Brain microvascular endothelial cell (primary cell): Measurements from ENCODE around the gene CASTOR1.

ENCODE experiments used
- DNase-seq: peaks from one replicate; pipeline ENCODE4 v3.0.0-alpha.2; 2020
- H3K27ac ChIP-seq: fragments of 250-450 bp; sonication (Bioruptor Pico); 2 replicates; pipeline ENCODE4 v1.5.1; 2020; ENCODE audit warnings: mild to moderate bottlenecking, moderate library complexity
- H3K27me3 ChIP-seq: fragments of 250-450 bp; sonication (Bioruptor Pico); replicated peaks from 2 replicates; pipeline ENCODE4 v1.5.1; 2020; ENCODE audit warnings: mild to moderate bottlenecking
- H3K36me3 ChIP-seq: fragments of 250-450 bp; sonication (Bioruptor Pico); replicated peaks from 2 replicates; pipeline ENCODE4 v1.5.1; 2020; ENCODE audit warnings: mild to moderate bottlenecking
- H3K4me3 ChIP-seq: 2 replicates; pipeline ENCODE4 v1.5.1; 2011; ENCODE audit warnings: low read depth, mild to moderate bottlenecking, control low read depth, low read length, moderate library complexity
- in situ Hi-C: cut with HindIII; loops from 2 replicates; pipeline ENCODE4 v1.10.0; 2017; ENCODE audit warnings: low sequenced_read_pairs, low pct_ligation_motif_present
- TF ChIP-seq, protein P1 (sequence below): IDR thresholded peaks from 2 replicates; pipeline ENCODE4 v1.5.1; 2011; ENCODE audit warnings: low read depth, mild to moderate bottlenecking, moderate library complexity, low read length, control low read depth, inconsistent platforms; ENCODE audit errors: missing control alignments

CASTOR1 gene

GRCh38 chr22:30277547-30278344, 11.6 kb downstream of the CASTOR1 start:
- Histone ChIP-seq H3K4me3 (no peak overlapping the region), H3K27me3 (no peaks in the 10 kb centered on the region), H3K27ac (peak overlapping the region; percentile 50), H3K36me3 (no peaks in the 10 kb centered on the region)
- DNase-seq: peak; percentile 49
- TF ChIP-seq, protein P1, sequence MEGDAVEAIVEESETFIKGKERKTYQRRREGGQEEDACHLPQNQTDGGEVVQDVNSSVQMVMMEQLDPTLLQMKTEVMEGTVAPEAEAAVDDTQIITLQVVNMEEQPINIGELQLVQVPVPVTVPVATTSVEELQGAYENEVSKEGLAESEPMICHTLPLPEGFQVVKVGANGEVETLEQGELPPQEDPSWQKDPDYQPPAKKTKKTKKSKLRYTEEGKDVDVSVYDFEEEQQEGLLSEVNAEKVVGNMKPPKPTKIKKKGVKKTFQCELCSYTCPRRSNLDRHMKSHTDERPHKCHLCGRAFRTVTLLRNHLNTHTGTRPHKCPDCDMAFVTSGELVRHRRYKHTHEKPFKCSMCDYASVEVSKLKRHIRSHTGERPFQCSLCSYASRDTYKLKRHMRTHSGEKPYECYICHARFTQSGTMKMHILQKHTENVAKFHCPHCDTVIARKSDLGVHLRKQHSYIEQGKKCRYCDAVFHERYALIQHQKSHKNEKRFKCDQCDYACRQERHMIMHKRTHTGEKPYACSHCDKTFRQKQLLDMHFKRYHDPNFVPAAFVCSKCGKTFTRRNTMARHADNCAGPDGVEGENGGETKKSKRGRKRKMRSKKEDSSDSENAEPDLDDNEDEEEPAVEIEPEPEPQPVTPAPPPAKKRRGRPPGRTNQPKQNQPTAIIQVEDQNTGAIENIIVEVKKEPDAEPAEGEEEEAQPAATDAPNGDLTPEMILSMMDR: no peak
- in situ Hi-C loops: no loop called here

DNA sequence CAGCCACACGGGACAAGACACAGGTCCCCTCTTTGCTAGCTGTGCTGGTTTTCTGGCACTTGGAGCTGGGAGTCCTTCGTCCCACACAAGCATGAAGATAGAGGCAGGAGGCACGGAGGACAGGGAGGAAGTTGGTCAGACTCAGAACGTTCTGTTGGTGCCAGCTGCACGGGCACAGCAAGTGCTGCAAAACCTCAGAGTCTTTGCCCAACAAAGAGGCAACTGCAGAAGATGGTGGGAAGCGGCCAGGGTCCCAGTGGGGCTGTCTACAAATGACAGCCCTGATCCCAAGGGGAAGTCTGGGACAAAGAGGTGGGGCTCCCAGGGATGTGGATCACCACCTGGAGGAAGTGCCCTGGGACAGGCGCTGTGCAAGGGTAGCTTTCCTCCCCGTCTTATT, 13.3 kb downstream of the CASTOR1 start:
- Histone ChIP-seq H3K4me3 (no peak overlapping the region), H3K36me3 (no peaks in the 10 kb centered on the region), H3K27ac (no peak overlapping the region), H3K27me3 (no peaks in the 10 kb centered on the region)
- DNase-seq: no peak
- in situ Hi-C loops: no loop called here
- TF ChIP-seq, protein P1: no peak

DNA sequence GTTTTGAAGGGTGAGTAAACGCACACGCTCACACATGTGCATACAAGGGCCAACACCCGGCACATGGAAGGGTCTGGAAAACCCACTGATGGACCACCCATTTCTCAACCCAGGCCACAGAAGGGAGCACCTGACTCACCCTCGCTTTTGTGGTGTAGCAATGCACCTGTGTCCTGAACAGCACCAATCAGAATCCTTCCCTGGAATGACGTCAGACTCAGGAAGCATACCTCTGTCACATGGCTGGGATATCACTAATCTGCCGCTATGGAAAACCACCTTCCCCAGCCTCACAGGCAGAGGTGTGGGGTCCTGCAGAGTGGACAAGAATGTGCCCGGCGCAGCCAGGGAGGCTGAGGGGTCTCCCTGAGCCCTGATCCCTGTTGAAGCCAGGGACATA, 13.7 kb downstream of the CASTOR1 start:
- H3K4me3 ChIP-seq: no peak overlapping the region
- in situ Hi-C loops: no loop called here
- H3K36me3 ChIP-seq: no peaks in the 10 kb centered on the region
- TF ChIP-seq, protein P1: no peak
- no peaks in the 10 kb centered on the region for H3K27me3 ChIP-seq
- DNase-seq: no peak
- H3K27ac ChIP-seq: no peak overlapping the region

DNA sequence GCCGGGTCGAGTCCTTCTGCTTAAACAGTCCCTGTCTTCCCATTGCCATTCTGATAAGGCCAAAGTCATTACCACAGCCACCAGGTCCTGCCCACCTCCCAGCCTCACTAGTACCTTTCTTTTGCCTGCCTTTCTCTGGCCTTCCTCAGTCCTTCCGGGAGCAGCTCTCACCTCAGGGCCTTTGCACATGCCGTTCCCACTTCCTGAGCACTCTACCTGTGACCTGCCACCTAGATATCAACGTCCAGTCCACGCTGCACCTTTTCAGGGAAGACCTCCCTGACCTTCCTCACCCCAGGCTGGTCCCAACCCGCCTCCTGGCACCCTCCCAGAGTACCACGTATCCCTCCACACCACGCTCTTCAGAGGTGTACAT, 14.9 kb downstream of the CASTOR1 start:
- H3K4me3 ChIP-seq: no peak overlapping the region
- no peaks in the 10 kb centered on the region for H3K36me3 ChIP-seq
- H3K27me3 ChIP-seq: no peaks in the 10 kb centered on the region
- H3K27ac ChIP-seq: no peak overlapping the region
- in situ Hi-C loops: no loop called here
- TF ChIP-seq, protein P1: no peak
- no peak for DNase-seq

DNA sequence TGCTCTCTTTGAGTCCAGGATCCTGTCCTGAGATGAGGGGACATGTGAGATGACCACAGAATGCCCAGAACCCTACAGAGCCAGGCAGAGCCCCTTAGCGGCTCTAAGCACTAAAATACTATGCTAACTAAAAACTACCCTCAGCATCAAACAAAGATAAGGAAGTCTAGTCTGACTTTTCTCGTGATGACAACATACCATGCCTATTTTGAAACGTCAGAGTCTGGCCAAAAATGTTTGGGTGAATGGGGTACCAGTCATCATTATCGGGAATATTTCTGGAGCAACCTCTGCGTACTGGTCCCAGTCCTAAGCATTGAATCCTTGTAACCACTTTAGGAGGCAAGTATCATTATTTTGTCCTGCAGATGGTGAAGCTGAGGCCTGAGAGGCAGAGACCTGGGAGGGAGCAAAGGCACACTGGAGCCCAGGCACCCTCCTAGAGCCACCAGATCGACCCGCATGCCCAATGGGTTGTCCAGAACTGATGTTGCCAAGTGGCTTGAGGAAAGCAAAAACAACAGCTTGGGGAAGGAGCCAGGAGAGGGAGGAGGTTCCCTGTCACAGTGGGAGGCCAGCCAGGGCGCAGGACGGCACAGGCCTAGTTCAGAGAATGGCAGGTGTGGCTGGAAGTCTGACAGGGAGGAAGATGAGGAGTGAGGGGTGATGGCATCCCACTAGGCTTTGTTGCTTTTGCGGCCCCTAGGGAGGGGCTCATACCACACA, 15.4 kb downstream of the CASTOR1 start:
- Histone ChIP-seq H3K27ac (no peak overlapping the region), H3K36me3 (no peaks in the 10 kb centered on the region), H3K27me3 (no peaks in the 10 kb centered on the region), H3K4me3 (no peak overlapping the region)
- TF ChIP-seq, protein P1: no peak
- in situ Hi-C loops: no loop called here
- no peak for DNase-seq
